CD4-positive, CD25-positive, alpha-beta regulatory T cell (primary cell): ENCODE data around the gene CSRNP2. TPM values are rescaled to one million over a fixed set of nuclear protein-coding genes. Genes with fewer than 3 reads are reported as not detected.
"Not testable (repeated sequence)": the region's sequence is repeated elsewhere in the genome, so short reads cannot be mapped to it uniquely, and the experiment has no call there.

Source experiments
- ATAC-seq, 2 donors: fragments of 150-1000 bp; cut with Tn5 transposase; one replicate each; pipeline ENCODE4 v1.10.0; 2021; ENCODE audit warnings: low read depth in 2 of 2, moderate number of reproducible peaks in 2 of 2, moderate library complexity in 1 of 2
- DNase-seq, 3 donors: peaks; one replicate each; pipeline versions ENCODE4 v3.0.0 to v3.0.0-alpha.2; 2012 to 2022; ENCODE audit warnings: mixed read lengths in 1 of 3
- H3K27ac ChIP-seq: one replicate; pipeline ENCODE4 v1.7.0; 2013; ENCODE audit warnings: mild to moderate bottlenecking, low read length; ENCODE audit not compliant: insufficient read depth, poor library complexity, severe bottlenecking
- H3K27me3 ChIP-seq: one replicate; pipeline ENCODE4 v1.7.0; 2013; ENCODE audit warnings: low read length; ENCODE audit not compliant: control insufficient read depth, insufficient read depth
- H3K36me3 ChIP-seq: one replicate; pipeline ENCODE4 v1.7.0; 2013; ENCODE audit warnings: mild to moderate bottlenecking, low read length, moderate library complexity; ENCODE audit not compliant: control insufficient read depth, insufficient read depth
- H3K4me1 ChIP-seq: 2 replicates; pipeline ENCODE4 v1.7.0; 2013; ENCODE audit warnings: mild to moderate bottlenecking, low read length; ENCODE audit not compliant: insufficient read depth, control insufficient read depth, poor library complexity, severe bottlenecking
- H3K4me3 ChIP-seq: one replicate; pipeline ENCODE4 v1.7.0; 2013; ENCODE audit warnings: low read depth, mild to moderate bottlenecking, low read length, moderate library complexity
- H3K9me3 ChIP-seq, 2 experiments: 1 replicate in 1 of 2; 2 replicates in 1 of 2; pipeline ENCODE4 v1.7.0; 2013; ENCODE audit warnings: low read length in 2 of 2, mild to moderate bottlenecking in 1 of 2, moderate library complexity in 1 of 2; ENCODE audit not compliant: control insufficient read depth in 2 of 2
- H3K27ac Mint-ChIP-seq, 3 donors: one replicate each; pipeline ENCODE4 v1.8.0; 2020 to 2022; ENCODE audit warnings: mild to moderate bottlenecking in 3 of 3, mixed read lengths in 3 of 3, moderate library complexity in 2 of 3
- H3K27me3 Mint-ChIP-seq: one replicate; pipeline ENCODE4 v1.8.0; 2022; ENCODE audit warnings: mild to moderate bottlenecking, mixed read lengths
- H3K36me3 Mint-ChIP-seq: one replicate; pipeline ENCODE4 v1.8.0; 2020; ENCODE audit warnings: mixed read lengths
- H3K4me1 Mint-ChIP-seq, 4 donors: one replicate each; pipeline ENCODE4 v1.8.0; 2020 to 2022; ENCODE audit warnings: mixed read lengths in 4 of 4, mild to moderate bottlenecking in 1 of 4
- H3K4me3 Mint-ChIP-seq, 4 donors: one replicate each; pipeline ENCODE4 v1.8.0; 2020 to 2022; ENCODE audit warnings: mild to moderate bottlenecking in 4 of 4, mixed read lengths in 4 of 4, moderate library complexity in 3 of 4
- H3K9me3 Mint-ChIP-seq, 7 donors: one replicate each; pipeline ENCODE4 v1.8.0; 2020 to 2022; ENCODE audit warnings: mixed read lengths in 7 of 7, mild to moderate bottlenecking in 3 of 7, moderate library complexity in 2 of 7
- polyA plus RNA-seq, 4 donors: library from polyadenylated mRNA; unstranded; fragments of 300-500 nt; fragmentation: Illumina TruSeq; gene quantifications; one replicate each; pipeline ENCODE4 v1.2.3, GENCODE V29; 2021
- total RNA-seq: library from RNA; stranded (reverse); gene quantifications from one replicate; pipeline ENCODE4 v1.2.3, GENCODE V29; 2022

The CSRNP2 gene
- total and polyA plus RNA-seq, 5 donors from 2014 or later, result 1.7 to 32.8 (median 4.5) TPM

GRCh38 chr12:51086933-51087332 lies 3.5 kb upstream of the CSRNP2 start:
- peaks cover 11 to 32% (median 23%) of the 10 kb centered on the region in 4 donors for H3K4me1 Mint-ChIP-seq
- Histone ChIP-seq H3K4me3 (no peak overlapping the region), H3K27me3 (no peaks in the 10 kb centered on the region), H3K4me1 (peaks cover 17% of the 10 kb centered on the region), H3K27ac (no peak overlapping the region), H3K9me3 (no peaks in the 10 kb centered on the region), H3K36me3 (no peaks in the 10 kb centered on the region)
- peak overlapping the region in 1 of 4 donors; percentile 60 for H3K4me3 Mint-ChIP-seq
- ATAC-seq, result no peak
- H3K9me3 Mint-ChIP-seq, result no peaks in the 10 kb centered on the region
- H3K27ac Mint-ChIP-seq, result peak overlapping the region in 1 of 3 donors; percentile 25
- DNase-seq, result no peak
- no peaks in the 10 kb centered on the region for H3K27me3 Mint-ChIP-seq
- peaks cover 5% of the 10 kb centered on the region for H3K36me3 Mint-ChIP-seq

GRCh38 chr12:51085757-51086156 lies 2.4 kb upstream of the CSRNP2 start:
- H3K27ac ChIP-seq, result no peak overlapping the region
- peaks cover 19 to 32% (median 31%) of the 10 kb centered on the region in 4 donors for H3K4me1 Mint-ChIP-seq
- H3K4me3 Mint-ChIP-seq, result peak overlapping the region in 1 of 4 donors; percentile 52

GRCh38 chr12:51082561-51083125 lies 753 bp downstream of the CSRNP2 start:
- no peaks in the 10 kb centered on the region for H3K27me3 ChIP-seq
- no peaks in the 10 kb centered on the region for H3K36me3 ChIP-seq
- peak overlapping the region; percentile 78 for H3K4me3 ChIP-seq
- peak overlapping the region; percentile 76 for H3K27ac ChIP-seq
- Mint-ChIP-seq H3K36me3 (peaks cover 8% of the 10 kb centered on the region), H3K27me3 (no peaks in the 10 kb centered on the region), H3K4me3 (peak overlapping the region; percentile 89 to 99 (median 96)), H3K9me3 (no peaks in the 10 kb centered on the region), H3K27ac (peak overlapping the region; percentile 94 to 99 (median 96)), H3K4me1 (peaks cover 32 to 48% (median 37%) of the 10 kb centered on the region in 4 donors)
- peaks cover 20% of the 10 kb centered on the region for H3K4me1 ChIP-seq
- H3K9me3 ChIP-seq, result no peaks in the 10 kb centered on the region
- DNase-seq, result peak in 2 of 3 donors; percentile 24 to 39
- ATAC-seq, result no peak

More at GRCh38 chr12:51085757-51086156, 2.4 kb upstream of the CSRNP2 start:
- ATAC-seq, result no peak
- Mint-ChIP-seq H3K36me3 (peaks cover 6% of the 10 kb centered on the region), H3K27me3 (no peaks in the 10 kb centered on the region), H3K27ac (no peak overlapping the region), H3K9me3 (no peaks in the 10 kb centered on the region)
- Histone ChIP-seq H3K36me3 (no peaks in the 10 kb centered on the region), H3K27me3 (no peaks in the 10 kb centered on the region), H3K4me3 (no peak overlapping the region), H3K9me3 (no peaks in the 10 kb centered on the region), H3K4me1 (peaks cover 20% of the 10 kb centered on the region)
- no peak for DNase-seq

- Mint-ChIP-seq H3K4me3 (peak overlapping the region; percentile 89 to 99 (median 96)), H3K27ac (peak overlapping the region in 2 of 3 donors; percentile 31 to 94), H3K9me3 (no peaks in the 10 kb centered on the region)
These were observed 2.0 kb downstream of the CSRNP2 start for GRCh38 chr12:51081421-51081820.

GRCh38 chr12:51080136-51080535 lies 3.3 kb downstream of the CSRNP2 start:
- H3K27ac ChIP-seq, result no peak overlapping the region
- H3K27me3 ChIP-seq, result no peaks in the 10 kb centered on the region
- Mint-ChIP-seq H3K9me3 (no peaks in the 10 kb centered on the region), H3K4me1 (peaks cover 25 to 67% (median 47%) of the 10 kb centered on the region in 4 donors), H3K27me3 (no peaks in the 10 kb centered on the region), H3K36me3 (peaks cover 8% of the 10 kb centered on the region), H3K27ac (peak overlapping the region in 1 of 3 donors; percentile 60), H3K4me3 (peak overlapping the region in 1 of 4 donors; percentile 32)
- DNase-seq (no peak), ATAC-seq (no peak)
- H3K36me3 ChIP-seq, result no peaks in the 10 kb centered on the region
- H3K4me1 ChIP-seq, result peaks cover 20% of the 10 kb centered on the region
- no peak overlapping the region for H3K4me3 ChIP-seq
- no peaks in the 10 kb centered on the region for H3K9me3 ChIP-seq

More at GRCh38 chr12:51081421-51081820, 2.0 kb downstream of the CSRNP2 start:
- H3K27me3 Mint-ChIP-seq, result no peaks in the 10 kb centered on the region
- Histone ChIP-seq H3K9me3 (no peaks in the 10 kb centered on the region), H3K36me3 (no peaks in the 10 kb centered on the region), H3K27me3 (no peaks in the 10 kb centered on the region), H3K27ac (no peak overlapping the region), H3K4me1 (peaks cover 20% of the 10 kb centered on the region), H3K4me3 (peak overlapping the region; percentile 18)
- H3K36me3 Mint-ChIP-seq, result peaks cover 8% of the 10 kb centered on the region
- peaks cover 32 to 59% (median 39%) of the 10 kb centered on the region in 4 donors for H3K4me1 Mint-ChIP-seq
- ATAC-seq (no peak), DNase-seq (no peak)

GRCh38 chr12:51078866-51079265 lies 4.5 kb downstream of the CSRNP2 start:
- ATAC-seq, H3K27me3 Mint-ChIP-seq, H3K27ac ChIP-seq, H3K4me3 ChIP-seq, H3K9me3 Mint-ChIP-seq, H3K9me3 ChIP-seq, H3K36me3 ChIP-seq, H3K27ac Mint-ChIP-seq, H3K27me3 ChIP-seq, DNase-seq: not testable (repeated sequence)
- Mint-ChIP-seq H3K36me3 (peaks cover 11% of the 10 kb centered on the region), H3K4me1 (peaks cover 25 to 63% (median 45%) of the 10 kb centered on the region in 4 donors), H3K4me3 (peak overlapping the region in 1 of 4 donors; percentile 13)
- H3K4me1 ChIP-seq, result peaks cover 18% of the 10 kb centered on the region

GRCh38 chr12:51078346-51078745 lies 5.0 kb downstream of the CSRNP2 start:
- H3K27me3 ChIP-seq, H3K9me3 Mint-ChIP-seq, ATAC-seq, H3K4me3 ChIP-seq, H3K9me3 ChIP-seq, H3K27me3 Mint-ChIP-seq, H3K36me3 ChIP-seq, H3K27ac ChIP-seq, DNase-seq: not testable (repeated sequence)
- H3K4me1 ChIP-seq, result peaks cover 15% of the 10 kb centered on the region
- Mint-ChIP-seq H3K4me1 (peaks cover 20 to 59% (median 42%) of the 10 kb centered on the region in 4 donors), H3K4me3 (peak overlapping the region in 1 of 4 donors; percentile 32), H3K36me3 (peaks cover 16% of the 10 kb centered on the region), H3K27ac (peak overlapping the region in 1 of 3 donors; percentile 63)

GRCh38 chr12:51077930-51078329 lies 5.5 kb downstream of the CSRNP2 start:
- Histone ChIP-seq H3K4me1 (peaks cover 12% of the 10 kb centered on the region), H3K27ac (no peak overlapping the region), H3K4me3 (no peak overlapping the region), H3K36me3 (peaks cover 9% of the 10 kb centered on the region), H3K9me3 (no peaks in the 10 kb centered on the region), H3K27me3 (no peaks in the 10 kb centered on the region)
- DNase-seq (no peak), ATAC-seq (no peak)
- H3K9me3 Mint-ChIP-seq, result no peaks in the 10 kb centered on the region
- H3K27me3 Mint-ChIP-seq, result no peaks in the 10 kb centered on the region
- peak overlapping the region in 1 of 4 donors; percentile 32 for H3K4me3 Mint-ChIP-seq
- peaks cover 16% of the 10 kb centered on the region for H3K36me3 Mint-ChIP-seq
- H3K27ac Mint-ChIP-seq, result peak overlapping the region in 2 of 3 donors; percentile 2 to 63
- peaks cover 20 to 59% (median 42%) of the 10 kb centered on the region in 4 donors for H3K4me1 Mint-ChIP-seq
